Liver (tissue), 9 donors: ENCODE measurements around the gene ISCU. TPM values are rescaled to one million over a fixed set of nuclear protein-coding genes. Genes with fewer than 3 reads are reported as not detected.

Experiments
- DNase-seq: peaks from one replicate; pipeline ENCODE4 v3.0.0-alpha.2; 2017; ENCODE audit warnings: low spot score
- H3K27ac ChIP-seq, 2 donors: one replicate each; pipeline ENCODE4 v1.7.0; 2013; ENCODE audit warnings: inconsistent platforms in 2 of 2, low read length in 2 of 2, control low read depth in 1 of 2, low read depth in 1 of 2, mild to moderate bottlenecking in 1 of 2
- H3K27me3 ChIP-seq, 4 donors: one replicate each; pipeline versions ENCODE4 v1.6.1 to v1.7.0; 2013; ENCODE audit warnings: low read length in 3 of 4, inconsistent platforms in 1 of 4, mild to moderate bottlenecking in 1 of 4, moderate library complexity in 1 of 4; ENCODE audit not compliant: control insufficient read depth in 4 of 4, insufficient read depth in 4 of 4
- H3K36me3 ChIP-seq, 4 donors: one replicate each; pipeline versions ENCODE4 v1.6.1 to v1.7.0; 2013; ENCODE audit warnings: low read length in 3 of 4, mild to moderate bottlenecking in 3 of 4, low read depth in 1 of 4, moderate library complexity in 1 of 4; ENCODE audit not compliant: control insufficient read depth in 4 of 4, insufficient read depth in 3 of 4
- H3K4me1 ChIP-seq, 4 donors: one replicate each; pipeline versions ENCODE4 v1.6.1 to v1.7.0; 2013; ENCODE audit warnings: low read length in 3 of 4, mild to moderate bottlenecking in 3 of 4, moderate library complexity in 1 of 4; ENCODE audit not compliant: control insufficient read depth in 4 of 4, insufficient read depth in 4 of 4
- H3K4me3 ChIP-seq, 3 donors: one replicate each; pipeline versions ENCODE4 v1.6.1 to v1.7.0; 2013; ENCODE audit warnings: low read length in 3 of 3, control low read depth in 1 of 3, low read depth in 1 of 3, mild to moderate bottlenecking in 1 of 3
- H3K9ac ChIP-seq, 2 donors: one replicate each; pipeline ENCODE4 v1.7.0; 2013; ENCODE audit warnings: low read length in 2 of 2, mild to moderate bottlenecking in 2 of 2, moderate library complexity in 2 of 2, control low read depth in 1 of 2, low read depth in 1 of 2
- H3K9me3 ChIP-seq, 4 donors: one replicate each; pipeline versions ENCODE4 v1.6.1 to v1.7.0; 2013; ENCODE audit warnings: low read length in 3 of 4; ENCODE audit not compliant: control insufficient read depth in 4 of 4
- EGR1 ChIP-seq, 2 donors: IDR thresholded peaks; 2 replicates each; pipeline ENCODE4 v1.6.1; 2016 to 2018; ENCODE audit warnings: antibody characterized with exemption in 2 of 2, low read depth in 2 of 2
- FOXA1 ChIP-seq: IDR thresholded peaks from 2 replicates; pipeline ENCODE4 v1.6.1; 2016; ENCODE audit warnings: antibody characterized with exemption
- FOXA2 ChIP-seq: IDR thresholded peaks from 2 replicates; pipeline ENCODE4 v1.6.1; 2016; ENCODE audit warnings: antibody characterized with exemption
- GABPA ChIP-seq, 2 donors: IDR thresholded peaks in 1 of 2; conservative IDR thresholded peaks in 1 of 2; 2 replicates each; pipeline ENCODE4 v1.6.1; 2016; ENCODE audit warnings: antibody characterized with exemption in 2 of 2, mild to moderate bottlenecking in 1 of 2, moderate library complexity in 1 of 2
- HNF4A ChIP-seq, 2 donors: conservative IDR thresholded peaks; 2 replicates each; pipeline ENCODE4 v1.6.1; 2016; ENCODE audit warnings: antibody characterized with exemption in 2 of 2, mild to moderate bottlenecking in 2 of 2
- HNF4G ChIP-seq: IDR thresholded peaks from 2 replicates; pipeline ENCODE4 v1.6.1; 2016; ENCODE audit warnings: antibody characterized with exemption
- JUND ChIP-seq, 2 donors: IDR thresholded peaks; 2 replicates each; pipeline ENCODE4 v1.6.1; 2016; ENCODE audit warnings: antibody characterized with exemption in 2 of 2
- NR2F2 ChIP-seq: IDR thresholded peaks from 2 replicates; pipeline ENCODE4 v1.6.1; 2016; ENCODE audit warnings: antibody characterized with exemption
- RAD21 ChIP-seq, 2 donors: IDR thresholded peaks; 2 replicates each; pipeline ENCODE4 v1.6.1; 2016; ENCODE audit warnings: antibody characterized with exemption in 2 of 2, mild to moderate bottlenecking in 2 of 2
- RXRA ChIP-seq, 2 donors: IDR thresholded peaks; 2 replicates each; pipeline ENCODE4 v1.6.1; 2017 to 2018; ENCODE audit warnings: antibody characterized with exemption in 2 of 2, mild to moderate bottlenecking in 1 of 2
- SP1 ChIP-seq: IDR thresholded peaks from 2 replicates; pipeline ENCODE4 v1.6.1; 2018; ENCODE audit warnings: antibody characterized with exemption, mild to moderate bottlenecking
- TAF1 ChIP-seq: conservative IDR thresholded peaks from 2 replicates; pipeline ENCODE4 v1.6.1; 2016; ENCODE audit warnings: antibody characterized with exemption, mild to moderate bottlenecking
- YY1 ChIP-seq: IDR thresholded peaks from 2 replicates; pipeline ENCODE4 v1.6.1; 2016; ENCODE audit warnings: antibody characterized with exemption, mild to moderate bottlenecking
- WGBS: extraction: QIAGEN DNeasy Blood & Tissue Kit; methylation state at CpG from one replicate; pipeline ENCODE4 v1.1.7; 2013; 5-methylcytosine and 5-hydroxymethylcytosine counted together
- polyA plus RNA-seq, 2 donors: library from polyadenylated mRNA; stranded (reverse) in 1 of 2; unstranded in 1 of 2; fragments of 200-250 nt in 1 of 2; fragments of >200 nt in 1 of 2; fragmentation: Nextera tagmentation in 1 of 2; extraction: Ambion mirVana in 1 of 2; gene quantifications; one replicate each; pipeline versions ENCODE4 v1.2.1 to v1.2.3, GENCODE V29; 2013 to 2015
- total RNA-seq, 2 donors: library from RNA; depleted of rRNA; stranded (reverse); fragments of >200 nt; gene quantifications; one replicate each; pipeline ENCODE4 v1.2.3, GENCODE V29; 2014
- TF ChIP-seq, protein P1 (sequence below): IDR thresholded peaks from 2 replicates; pipeline ENCODE4 v1.6.1; 2016; ENCODE audit warnings: antibody characterized with exemption
- TF ChIP-seq, protein P2 (sequence below): IDR thresholded peaks from 2 replicates; pipeline ENCODE4 v1.6.1; 2016; ENCODE audit warnings: antibody characterized with exemption
- TF ChIP-seq, protein P3 (sequence below): fragments of 150-350 bp; IDR thresholded peaks from 2 replicates; pipeline ENCODE4 v1.5.1; 2017; ENCODE audit warnings: improper control_type of control experiment, low read depth, low read length; ENCODE audit not compliant: missing input control
- TF ChIP-seq, protein P4 (sequence below): IDR thresholded peaks from 2 replicates; pipeline ENCODE4 v1.6.1; 2016; ENCODE audit warnings: antibody characterized with exemption, mild to moderate bottlenecking
- TF ChIP-seq, protein P5 (sequence below): IDR thresholded peaks from 2 replicates; pipeline ENCODE4 v1.6.1; 2016; ENCODE audit warnings: antibody characterized with exemption
- donor health status: healthy.
- donor health status: healthy.
- donor health status: healthy.
- donor health status: healthy.
- donor health status: healthy.

The ISCU gene
- total and polyA plus RNA-seq, 4 donors: 42.3 to 85.9 (median 63.8) TPM

DNA sequence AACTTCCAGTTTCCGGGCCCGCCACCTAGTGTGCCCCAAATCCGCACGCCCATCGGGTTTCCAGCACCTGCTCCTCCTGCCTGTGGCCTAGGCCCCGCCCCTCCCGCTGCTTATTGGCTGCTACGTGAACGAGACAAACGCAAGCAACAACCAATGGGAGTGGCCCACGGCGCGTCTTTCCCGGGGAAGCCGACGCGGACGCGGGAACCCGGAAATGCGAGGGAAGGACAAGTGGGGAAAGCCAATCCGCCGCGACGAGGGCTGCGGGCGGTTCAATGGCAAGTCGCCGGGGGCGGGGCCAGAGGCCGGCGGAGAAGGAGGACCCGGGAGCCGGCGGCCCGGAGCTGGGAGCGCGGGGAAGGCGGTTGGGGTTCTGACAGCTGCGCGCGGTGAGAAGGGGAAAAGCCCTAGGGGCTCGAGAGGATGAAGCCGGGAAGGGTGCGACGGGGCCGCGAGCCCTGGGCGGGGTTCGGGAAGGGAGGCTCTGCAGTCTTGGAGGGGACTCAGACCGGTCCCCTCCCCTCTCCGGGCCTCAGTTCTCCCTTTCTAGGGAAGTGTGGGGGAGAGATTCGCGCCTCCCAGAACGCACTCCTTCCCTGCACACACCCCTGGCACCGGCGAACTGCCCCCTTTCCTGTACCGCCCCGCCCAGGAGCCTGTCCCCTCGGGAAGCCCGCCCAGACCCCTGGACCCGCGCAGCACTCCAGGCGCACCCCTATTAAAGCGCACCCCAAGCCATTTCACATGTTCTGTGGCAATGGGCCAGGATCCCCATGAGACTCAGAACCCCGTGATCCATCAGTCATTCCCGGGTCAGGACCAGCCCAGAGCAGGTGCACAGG lies 47.2 kb upstream of the ISCU start, which contains the start of gene FICD:
FICD (plus strand) TSS at position 305 of the 842 bp plus-strand sequence. CDS start 1,696 bp downstream, outside the sequence.
- Histone ChIP-seq H3K27ac (peak within 1 kb of the TSS; percentile 39 to 67), H3K36me3 (peaks cover 11 to 26% (median 18%) of the 10 kb centered on the region in 4 donors), H3K9me3 (no peaks in the 10 kb centered on the region), H3K9ac (peak within 1 kb of the TSS; percentile 47 to 53), H3K27me3 (no peaks in the 10 kb centered on the region), H3K4me1 (peaks cover 7 to 19% (median 10%) of the 10 kb centered on the region in 4 donors), H3K4me3 (peak within 1 kb of the TSS; percentile 77 to 92 (median 86))
- under 1% methylated on average over 67 of the region's 67 CpGs for WGBS
- TF ChIP-seq, protein P1, sequence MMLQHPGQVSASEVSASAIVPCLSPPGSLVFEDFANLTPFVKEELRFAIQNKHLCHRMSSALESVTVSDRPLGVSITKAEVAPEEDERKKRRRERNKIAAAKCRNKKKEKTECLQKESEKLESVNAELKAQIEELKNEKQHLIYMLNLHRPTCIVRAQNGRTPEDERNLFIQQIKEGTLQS: no peak
- TF ChIP-seq SP1 (peak; percentile 88), FOXA1 (no peak), YY1 (peak; percentile 70), NR2F2 (no peak), GABPA (IDR thresholded peaks at IDR 0.05 in 1 of 2, conservative IDR thresholded peaks at IDR 0.05 in 1 of 2) (peak; percentile 49 to 89), RXRA (IDR thresholded peaks at IDR 0.05) (no peak), EGR1 (IDR thresholded peaks at IDR 0.05; ENCODE audit: low read depth in 2 of 2) (no peak), RAD21 (IDR thresholded peaks at IDR 0.05) (no peak), TAF1 (no peak), FOXA2 (no peak), HNF4G (no peak), HNF4A (conservative IDR thresholded peaks at IDR 0.05) (no peak), JUND (IDR thresholded peaks at IDR 0.05) (no peak)
- TF ChIP-seq, protein P2, sequence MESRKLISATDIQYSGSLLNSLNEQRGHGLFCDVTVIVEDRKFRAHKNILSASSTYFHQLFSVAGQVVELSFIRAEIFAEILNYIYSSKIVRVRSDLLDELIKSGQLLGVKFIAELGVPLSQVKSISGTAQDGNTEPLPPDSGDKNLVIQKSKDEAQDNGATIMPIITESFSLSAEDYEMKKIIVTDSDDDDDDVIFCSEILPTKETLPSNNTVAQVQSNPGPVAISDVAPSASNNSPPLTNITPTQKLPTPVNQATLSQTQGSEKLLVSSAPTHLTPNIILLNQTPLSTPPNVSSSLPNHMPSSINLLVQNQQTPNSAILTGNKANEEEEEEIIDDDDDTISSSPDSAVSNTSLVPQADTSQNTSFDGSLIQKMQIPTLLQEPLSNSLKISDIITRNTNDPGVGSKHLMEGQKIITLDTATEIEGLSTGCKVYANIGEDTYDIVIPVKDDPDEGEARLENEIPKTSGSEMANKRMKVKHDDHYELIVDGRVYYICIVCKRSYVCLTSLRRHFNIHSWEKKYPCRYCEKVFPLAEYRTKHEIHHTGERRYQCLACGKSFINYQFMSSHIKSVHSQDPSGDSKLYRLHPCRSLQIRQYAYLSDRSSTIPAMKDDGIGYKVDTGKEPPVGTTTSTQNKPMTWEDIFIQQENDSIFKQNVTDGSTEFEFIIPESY: no peak
- TF ChIP-seq, protein P3, sequence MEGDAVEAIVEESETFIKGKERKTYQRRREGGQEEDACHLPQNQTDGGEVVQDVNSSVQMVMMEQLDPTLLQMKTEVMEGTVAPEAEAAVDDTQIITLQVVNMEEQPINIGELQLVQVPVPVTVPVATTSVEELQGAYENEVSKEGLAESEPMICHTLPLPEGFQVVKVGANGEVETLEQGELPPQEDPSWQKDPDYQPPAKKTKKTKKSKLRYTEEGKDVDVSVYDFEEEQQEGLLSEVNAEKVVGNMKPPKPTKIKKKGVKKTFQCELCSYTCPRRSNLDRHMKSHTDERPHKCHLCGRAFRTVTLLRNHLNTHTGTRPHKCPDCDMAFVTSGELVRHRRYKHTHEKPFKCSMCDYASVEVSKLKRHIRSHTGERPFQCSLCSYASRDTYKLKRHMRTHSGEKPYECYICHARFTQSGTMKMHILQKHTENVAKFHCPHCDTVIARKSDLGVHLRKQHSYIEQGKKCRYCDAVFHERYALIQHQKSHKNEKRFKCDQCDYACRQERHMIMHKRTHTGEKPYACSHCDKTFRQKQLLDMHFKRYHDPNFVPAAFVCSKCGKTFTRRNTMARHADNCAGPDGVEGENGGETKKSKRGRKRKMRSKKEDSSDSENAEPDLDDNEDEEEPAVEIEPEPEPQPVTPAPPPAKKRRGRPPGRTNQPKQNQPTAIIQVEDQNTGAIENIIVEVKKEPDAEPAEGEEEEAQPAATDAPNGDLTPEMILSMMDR: no peak
- TF ChIP-seq, protein P4, sequence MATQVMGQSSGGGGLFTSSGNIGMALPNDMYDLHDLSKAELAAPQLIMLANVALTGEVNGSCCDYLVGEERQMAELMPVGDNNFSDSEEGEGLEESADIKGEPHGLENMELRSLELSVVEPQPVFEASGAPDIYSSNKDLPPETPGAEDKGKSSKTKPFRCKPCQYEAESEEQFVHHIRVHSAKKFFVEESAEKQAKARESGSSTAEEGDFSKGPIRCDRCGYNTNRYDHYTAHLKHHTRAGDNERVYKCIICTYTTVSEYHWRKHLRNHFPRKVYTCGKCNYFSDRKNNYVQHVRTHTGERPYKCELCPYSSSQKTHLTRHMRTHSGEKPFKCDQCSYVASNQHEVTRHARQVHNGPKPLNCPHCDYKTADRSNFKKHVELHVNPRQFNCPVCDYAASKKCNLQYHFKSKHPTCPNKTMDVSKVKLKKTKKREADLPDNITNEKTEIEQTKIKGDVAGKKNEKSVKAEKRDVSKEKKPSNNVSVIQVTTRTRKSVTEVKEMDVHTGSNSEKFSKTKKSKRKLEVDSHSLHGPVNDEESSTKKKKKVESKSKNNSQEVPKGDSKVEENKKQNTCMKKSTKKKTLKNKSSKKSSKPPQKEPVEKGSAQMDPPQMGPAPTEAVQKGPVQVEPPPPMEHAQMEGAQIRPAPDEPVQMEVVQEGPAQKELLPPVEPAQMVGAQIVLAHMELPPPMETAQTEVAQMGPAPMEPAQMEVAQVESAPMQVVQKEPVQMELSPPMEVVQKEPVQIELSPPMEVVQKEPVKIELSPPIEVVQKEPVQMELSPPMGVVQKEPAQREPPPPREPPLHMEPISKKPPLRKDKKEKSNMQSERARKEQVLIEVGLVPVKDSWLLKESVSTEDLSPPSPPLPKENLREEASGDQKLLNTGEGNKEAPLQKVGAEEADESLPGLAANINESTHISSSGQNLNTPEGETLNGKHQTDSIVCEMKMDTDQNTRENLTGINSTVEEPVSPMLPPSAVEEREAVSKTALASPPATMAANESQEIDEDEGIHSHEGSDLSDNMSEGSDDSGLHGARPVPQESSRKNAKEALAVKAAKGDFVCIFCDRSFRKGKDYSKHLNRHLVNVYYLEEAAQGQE: peak; percentile 51
- TF ChIP-seq, protein P5, sequence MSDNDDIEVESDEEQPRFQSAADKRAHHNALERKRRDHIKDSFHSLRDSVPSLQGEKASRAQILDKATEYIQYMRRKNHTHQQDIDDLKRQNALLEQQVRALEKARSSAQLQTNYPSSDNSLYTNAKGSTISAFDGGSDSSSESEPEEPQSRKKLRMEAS: peak; percentile 51
- DNase-seq: peak; percentile 99
